Neural progenitor cell (in vitro differentiated cells): ENCODE results near the gene GNG12. TPM values are rescaled to one million over a fixed set of nuclear protein-coding genes. Genes with fewer than 3 reads are reported as not detected.

Source experiments
- DNase-seq: peaks from one replicate; pipeline ENCODE4 v3.0.0-alpha.2; 2016; ENCODE audit warnings: low spot score
- H2AFZ ChIP-seq: fragments of 200-600 bp; sonication (generic); replicated peaks from 2 replicates; pipeline ENCODE4 v1.6.1; 2016; ENCODE audit warnings: antibody characterized with exemption
- H3F3A ChIP-seq: fragments of 200-600 bp; sonication (generic); 2 replicates; pipeline ENCODE4 v1.6.1; 2016; ENCODE audit warnings: antibody characterized with exemption, low read depth
- H3K27ac ChIP-seq: fragments of 200-600 bp; sonication (generic); 2 replicates; pipeline ENCODE4 v1.5.1; 2016; ENCODE audit warnings: mild to moderate bottlenecking
- H3K27me3 ChIP-seq: fragments of 200-600 bp; sonication (generic); 2 replicates; pipeline ENCODE4 v1.6.1; 2016; ENCODE audit warnings: mild to moderate bottlenecking, moderate library complexity
- H3K36me3 ChIP-seq: fragments of 200-600 bp; sonication (generic); 2 replicates; pipeline ENCODE4 v1.5.1; 2016
- H3K4me1 ChIP-seq: fragments of 200-600 bp; sonication (generic); 2 replicates; pipeline ENCODE4 v1.6.1; 2016; ENCODE audit warnings: mixed run types
- H3K4me2 ChIP-seq: fragments of 200-600 bp; sonication (generic); 2 replicates; pipeline ENCODE4 v1.6.1; 2016
- H3K4me3 ChIP-seq: fragments of 200-600 bp; sonication (generic); 2 replicates; pipeline ENCODE4 v1.5.1; 2016
- H3K79me2 ChIP-seq: fragments of 200-600 bp; sonication (generic); 2 replicates; pipeline ENCODE4 v1.6.1; 2016; ENCODE audit warnings: low read depth
- H3K9ac ChIP-seq: fragments of 200-600 bp; sonication (generic); 2 replicates; pipeline ENCODE4 v1.6.1; 2016
- H3K9me3 ChIP-seq: fragments of 200-600 bp; sonication (generic); 2 replicates; pipeline ENCODE4 v1.5.1; 2016; ENCODE audit warnings: low read depth
- H4K20me1 ChIP-seq: fragments of 200-600 bp; sonication (generic); 2 replicates; pipeline ENCODE4 v1.6.1; 2016; ENCODE audit warnings: low read depth
- H3K27ac Mint-ChIP-seq: 3 replicates; pipeline ENCODE4 v1.8.0; 2021; ENCODE audit warnings: mixed read lengths
- H3K27me3 Mint-ChIP-seq: 2 replicates; pipeline ENCODE4 v1.8.0; 2022; ENCODE audit warnings: low read depth, mild to moderate bottlenecking, inconsistent platforms, moderate library complexity, mixed read lengths; ENCODE audit not compliant: insufficient read depth
- H3K36me3 Mint-ChIP-seq: 3 replicates; pipeline ENCODE4 v1.8.0; 2021; ENCODE audit warnings: mixed read lengths
- H3K4me1 Mint-ChIP-seq: 3 replicates; pipeline ENCODE4 v1.8.0; 2021; ENCODE audit warnings: mixed read lengths
- H3K4me3 Mint-ChIP-seq: 3 replicates; pipeline ENCODE4 v1.8.0; 2021; ENCODE audit warnings: mild to moderate bottlenecking, moderate library complexity, mixed read lengths
- H3K9me3 Mint-ChIP-seq: 3 replicates; pipeline ENCODE4 v1.8.0; 2020; ENCODE audit warnings: mixed read lengths
- CTCF ChIP-seq: fragments of 200-600 bp; sonication (generic); IDR thresholded peaks from 2 replicates; pipeline ENCODE4 v1.5.1; 2017; ENCODE audit warnings: antibody characterized with exemption, mild to moderate bottlenecking
- EZH2 ChIP-seq: fragments of 200-600 bp; sonication (generic); IDR thresholded peaks from 2 replicates; pipeline ENCODE4 v1.6.1; 2017; ENCODE audit warnings: antibody characterized with exemption, mild to moderate bottlenecking, moderate library complexity
- EZH2phosphoT487 ChIP-seq: fragments of 200-600 bp; sonication (generic); IDR thresholded peaks from 2 replicates; pipeline ENCODE4 v1.6.1; 2017; ENCODE audit warnings: antibody characterized with exemption
- total RNA-seq: library from RNA; depleted of rRNA; stranded (reverse); fragments of >200 nt; gene quantifications from 2 replicates; pipeline ENCODE4 v1.2.3, GENCODE V29; 2015; ENCODE audit warnings: low replicate concordance

The GNG12 gene
- total RNA-seq, 1 donor from 2014 or later, result 44.5 TPM

- DNase-seq, result no peak
- Histone ChIP-seq H2AFZ (no peak overlapping the region), H3K27me3 (no peaks in the 10 kb centered on the region), H4K20me1 (peaks cover 9% of the 10 kb centered on the region), H3K36me3 (no peaks in the 10 kb centered on the region), H3K4me3 (no peak overlapping the region), H3K4me1 (peaks cover 9% of the 10 kb centered on the region), H3K9ac (no peak overlapping the region), H3K4me2 (no peak overlapping the region), H3F3A (peaks cover 5% of the 10 kb centered on the region), H3K9me3 (no peaks in the 10 kb centered on the region), H3K27ac (no peak overlapping the region), H3K79me2 (no peaks in the 10 kb centered on the region)
- no peak for TF ChIP-seq EZH2
- TF ChIP-seq CTCF, result no peak
- no peak for TF ChIP-seq EZH2phosphoT487
- Mint-ChIP-seq H3K4me1 (peaks cover 51% of the 10 kb centered on the region), H3K27ac (no peak overlapping the region), H3K36me3 (no peaks in the 10 kb centered on the region), H3K9me3 (no peaks in the 10 kb centered on the region), H3K27me3 (no peaks in the 10 kb centered on the region), H3K4me3 (no peak overlapping the region)
Measured at GRCh38 chr1:67790201-67790692, 43.0 kb downstream of the GNG12 start.

DNA sequence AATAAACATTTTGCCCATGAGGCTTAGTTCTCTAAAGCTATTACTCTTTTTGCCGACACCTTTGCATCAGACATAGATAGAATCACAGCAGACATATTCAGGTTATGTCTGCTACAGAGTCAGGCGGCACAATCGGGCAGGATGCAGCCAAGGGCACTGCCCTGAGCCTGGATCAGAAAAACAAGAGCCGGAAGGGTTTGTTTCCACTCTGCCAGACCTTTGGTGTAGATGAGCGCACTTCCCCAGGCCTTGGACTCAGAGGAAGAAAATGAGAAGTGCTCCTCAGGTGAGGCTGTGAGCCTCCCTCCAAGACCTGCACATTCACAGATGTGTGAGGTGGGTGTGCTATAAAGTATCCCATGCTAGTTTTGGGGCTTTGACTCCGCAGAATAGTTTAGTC is 43.7 kb downstream of the GNG12 start:
- Mint-ChIP-seq H3K4me1 (peaks cover 45% of the 10 kb centered on the region), H3K4me3 (no peak overlapping the region), H3K9me3 (no peaks in the 10 kb centered on the region), H3K27ac (no peak overlapping the region), H3K36me3 (no peaks in the 10 kb centered on the region), H3K27me3 (no peaks in the 10 kb centered on the region)
- H4K20me1 ChIP-seq, result peaks cover 9% of the 10 kb centered on the region
- no peaks in the 10 kb centered on the region for H3K27me3 ChIP-seq
- H3K36me3 ChIP-seq, result no peaks in the 10 kb centered on the region
- peaks cover 9% of the 10 kb centered on the region for H3K4me1 ChIP-seq
- DNase-seq, result no peak
- no peaks in the 10 kb centered on the region for H3K9me3 ChIP-seq
- H3F3A ChIP-seq, result peaks cover 5% of the 10 kb centered on the region
- TF ChIP-seq EZH2phosphoT487 (no peak), EZH2 (no peak), CTCF (no peak)
- no peak overlapping the region for H3K27ac ChIP-seq
- H3K4me2 ChIP-seq, result no peak overlapping the region
- H3K9ac ChIP-seq, result no peak overlapping the region
- H2AFZ ChIP-seq, result no peak overlapping the region
- H3K79me2 ChIP-seq, result no peaks in the 10 kb centered on the region
- H3K4me3 ChIP-seq, result no peak overlapping the region

GRCh38 chr1:67788904-67789303 is 44.4 kb downstream of the GNG12 start:
- peaks cover 5% of the 10 kb centered on the region for H3F3A ChIP-seq
- H3K27ac ChIP-seq, result no peak overlapping the region
- no peak overlapping the region for H3K4me3 ChIP-seq
- no peak for DNase-seq
- H3K79me2 ChIP-seq, result no peaks in the 10 kb centered on the region
- no peaks in the 10 kb centered on the region for H3K9me3 ChIP-seq
- H3K36me3 Mint-ChIP-seq, result no peaks in the 10 kb centered on the region
- peaks cover 9% of the 10 kb centered on the region for H4K20me1 ChIP-seq
- no peak overlapping the region for H3K4me2 ChIP-seq
- no peak overlapping the region for H3K27ac Mint-ChIP-seq
- no peaks in the 10 kb centered on the region for H3K27me3 ChIP-seq
- H2AFZ ChIP-seq, result no peak overlapping the region
- no peaks in the 10 kb centered on the region for H3K36me3 ChIP-seq
- H3K4me3 Mint-ChIP-seq, result no peak overlapping the region
- H3K4me1 ChIP-seq, result peaks cover 9% of the 10 kb centered on the region
- H3K9me3 Mint-ChIP-seq, result no peaks in the 10 kb centered on the region
- H3K27me3 Mint-ChIP-seq, result no peaks in the 10 kb centered on the region
- H3K9ac ChIP-seq, result no peak overlapping the region
- H3K4me1 Mint-ChIP-seq, result peaks cover 40% of the 10 kb centered on the region
- TF ChIP-seq EZH2phosphoT487 (no peak), CTCF (no peak), EZH2 (no peak)
